ENCODE data around the gene TBC1D8. TPM values are rescaled to one million over a fixed set of nuclear protein-coding genes. Genes with fewer than 3 reads are reported as not detected.

TBC1D8 gene
- total RNA-seq, 1 experiment from 2014 or later, result 48.1 TPM

GRCh38 chr2:101006065-101006715 is 145.0 kb downstream of the TBC1D8 start:
- no peak for DNase-seq (ENCODE audit: unreplicated experiment)
- no peak overlapping the region for H3K4me3 Mint-ChIP-seq (ENCODE audit: unreplicated experiment)
- H3K36me3 Mint-ChIP-seq (ENCODE audit: insufficient read depth, unreplicated experiment), result peaks cover 91% of the 10 kb centered on the region
- POLR2A ChIA-PET, result interaction anchor here (0.8 to 1.5 kb wide), 5 partner anchors 120 to 273 kb away, joined by 3 to 4 read pairs (median 3); no protein-coding TSS in a partner anchor
- no peaks in the 10 kb centered on the region for H3K27me3 Mint-ChIP-seq (ENCODE audit: insufficient read depth, unreplicated experiment)
- CTCF ChIA-PET, result interaction anchor here (0.9 to 1.3 kb wide), 3 partner anchors 147 to 245 kb away, joined by 3 to 7 read pairs (median 3); no protein-coding TSS in a partner anchor
- H3K27ac Mint-ChIP-seq (ENCODE audit: low read depth, unreplicated experiment), result no peak overlapping the region
- no peak for TF ChIP-seq CTCF (IDR thresholded peaks at IDR 0.05; ENCODE audit: unreplicated experiment)
- H3K4me1 Mint-ChIP-seq (ENCODE audit: insufficient read depth, unreplicated experiment), result peaks cover 22% of the 10 kb centered on the region
- H3K9me3 Mint-ChIP-seq (ENCODE audit: unreplicated experiment), result no peaks in the 10 kb centered on the region
- no TSS peak for BruUV-seq (replicated peaks)
- intact Hi-C loops (cut with micrococcal nuclease), result no loop called here

- H3K27ac Mint-ChIP-seq (ENCODE audit: low read depth, unreplicated experiment), result peak overlapping the region; percentile 99
- no TSS peak for BruUV-seq (replicated peaks)
- H3K27me3 Mint-ChIP-seq (ENCODE audit: insufficient read depth, unreplicated experiment), result no peaks in the 10 kb centered on the region
- H3K36me3 Mint-ChIP-seq (ENCODE audit: insufficient read depth, unreplicated experiment), result peaks cover 77% of the 10 kb centered on the region
- CTCF ChIA-PET, result interaction anchor here (0.6 to 3.9 kb wide), 7 partner anchors 93 to 1408 kb away, joined by 3 to 18 read pairs (median 3); no protein-coding TSS in a partner anchor
- peak overlapping the region; percentile 92 for H3K4me3 Mint-ChIP-seq (ENCODE audit: unreplicated experiment)
- H3K9me3 Mint-ChIP-seq (ENCODE audit: unreplicated experiment), result no peaks in the 10 kb centered on the region
- TF ChIP-seq CTCF (IDR thresholded peaks at IDR 0.05; ENCODE audit: unreplicated experiment), result no peak
- peaks cover 22% of the 10 kb centered on the region for H3K4me1 Mint-ChIP-seq (ENCODE audit: insufficient read depth, unreplicated experiment)
- POLR2A ChIA-PET, result interaction anchor here (0.6 to 2.9 kb wide), 8 partner anchors 8 to 1576 kb away, joined by 3 to 14 read pairs (median 4); partner anchors contain the start of gene CNOT11
- DNase-seq (ENCODE audit: unreplicated experiment), result no peak
- intact Hi-C loops (cut with micrococcal nuclease), result loop anchor here (5.0 kb wide), 2 partner anchors 272 to 397 kb away; no protein-coding TSS in a partner anchor
Observed at GRCh38 chr2:101004620-101005325, 146.4 kb downstream of the TBC1D8 start.

GRCh38 chr2:101003278-101003775 is 147.9 kb downstream of the TBC1D8 start:
- TF ChIP-seq CTCF (IDR thresholded peaks at IDR 0.05; ENCODE audit: unreplicated experiment), result no peak
- peak overlapping the region; percentile 92 for H3K4me3 Mint-ChIP-seq (ENCODE audit: unreplicated experiment)
- no peak for DNase-seq (ENCODE audit: unreplicated experiment)
- CTCF ChIA-PET, result interaction anchor here (0.6 to 3.9 kb wide), 17 partner anchors 9 to 399 kb away, joined by 3 to 18 read pairs (median 3); no protein-coding TSS in a partner anchor
- BruUV-seq (replicated peaks), result no TSS peak
- intact Hi-C loops (cut with micrococcal nuclease), result loop anchor here (5.0 kb wide), 2 partner anchors 271 to 396 kb away; no protein-coding TSS in a partner anchor
- H3K4me1 Mint-ChIP-seq (ENCODE audit: insufficient read depth, unreplicated experiment), result peaks cover 22% of the 10 kb centered on the region
- H3K36me3 Mint-ChIP-seq (ENCODE audit: insufficient read depth, unreplicated experiment), result peaks cover 63% of the 10 kb centered on the region
- POLR2A ChIA-PET, result interaction anchor here (0.6 to 3.0 kb wide), 26 partner anchors 9 to 408 kb away, joined by 3 to 37 read pairs (median 5); partner anchors contain the start of genes CNOT11 and TBC1D8
- no peaks in the 10 kb centered on the region for H3K27me3 Mint-ChIP-seq (ENCODE audit: insufficient read depth, unreplicated experiment)
- no peaks in the 10 kb centered on the region for H3K9me3 Mint-ChIP-seq (ENCODE audit: unreplicated experiment)
- peak overlapping the region; percentile 99 for H3K27ac Mint-ChIP-seq (ENCODE audit: low read depth, unreplicated experiment)
